SK-N-SH (cell line): ENCODE results near the gene SLC25A24.

Experiments used
- CHD2 ChIP-seq: fragments of 150-350 bp; IDR thresholded peaks from 2 replicates; pipeline ENCODE4 v1.6.1; 2018; ENCODE audit warnings: low read length; ENCODE audit not compliant: partially characterized antibody
- EP300 ChIP-seq, 2 experiments: IDR thresholded peaks; 2 replicates each; pipeline versions ENCODE4 v1.4.0 to v1.6.1; 2012; ENCODE audit warnings: borderline replicate concordance in 1 of 2, low read depth in 1 of 2, low read length in 1 of 2
- GABPA ChIP-seq: IDR thresholded peaks from 2 replicates; pipeline ENCODE4 v1.4.0; 2012; ENCODE audit warnings: low read depth, mild to moderate bottlenecking
- MXI1 ChIP-seq: IDR thresholded peaks from 2 replicates; pipeline ENCODE4 v1.6.1; 2012; ENCODE audit warnings: mild to moderate bottlenecking, low read depth, low read length, improper control_type of control experiment
- NRF1 ChIP-seq: IDR thresholded peaks from 2 replicates; pipeline ENCODE4 v1.6.1; 2012; ENCODE audit warnings: low read depth, mild to moderate bottlenecking, low read length
- POLR2AphosphoS5 ChIP-seq: IDR thresholded peaks from 2 replicates; pipeline ENCODE4 v1.6.1; 2012; ENCODE audit warnings: low read depth, low read length
- RCOR1 ChIP-seq: fragments of 150-350 bp; IDR thresholded peaks from 2 replicates; pipeline ENCODE4 v1.6.1; 2017; ENCODE audit warnings: antibody characterized with exemption, low read length
- SIN3A ChIP-seq: IDR thresholded peaks from 2 replicates; pipeline ENCODE4 v1.6.1; 2012; ENCODE audit warnings: low read depth, mild to moderate bottlenecking, low read length, moderate library complexity, borderline replicate concordance
- SMC3 ChIP-seq: IDR thresholded peaks from 2 replicates; pipeline ENCODE4 v1.6.1; 2012; ENCODE audit warnings: low read depth, low read length, improper control_type of control experiment
- TCF12 ChIP-seq: IDR thresholded peaks from 2 replicates; pipeline ENCODE4 v1.4.0; 2012
- TEAD4 ChIP-seq: IDR thresholded peaks from 2 replicates; pipeline ENCODE4 v1.4.0; 2012; ENCODE audit warnings: mild to moderate bottlenecking, borderline replicate concordance; ENCODE audit not compliant: insufficient read depth
- TF ChIP-seq, protein P1 (sequence below): fragments of 200-600 bp; sonication (generic); IDR thresholded peaks from 2 replicates; pipeline ENCODE4 v1.6.1; 2017; ENCODE audit warnings: antibody characterized with exemption, mild to moderate bottlenecking, moderate library complexity
- TF ChIP-seq, protein P2 (sequence below): fragments of 150-350 bp; IDR thresholded peaks from 2 replicates; pipeline ENCODE4 v1.6.1; 2017; ENCODE audit warnings: antibody characterized with exemption, low read length, low read depth, borderline replicate concordance

DNA sequence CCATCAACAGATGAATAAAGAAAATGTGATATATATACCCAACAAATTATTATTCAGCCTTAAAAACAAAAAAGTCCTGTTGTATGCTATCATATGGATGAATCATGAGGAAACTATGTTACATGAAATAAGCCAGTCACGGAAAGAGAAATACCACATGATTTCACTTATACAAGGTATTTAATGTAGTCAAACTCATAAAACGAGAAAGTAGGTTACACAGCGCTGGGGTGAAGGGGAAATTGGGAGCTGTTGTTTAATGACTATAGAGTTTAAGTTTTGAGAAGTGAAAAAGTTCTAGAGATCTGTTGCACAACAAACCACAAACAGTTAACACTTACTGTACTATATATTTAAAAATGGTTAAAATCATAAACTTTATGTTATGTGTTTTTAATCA lies 58.5 kb downstream of the SLC25A24 start:
- TF ChIP-seq POLR2AphosphoS5 = no peak
- TF ChIP-seq TEAD4 = no peak
- TF ChIP-seq, protein P1, sequence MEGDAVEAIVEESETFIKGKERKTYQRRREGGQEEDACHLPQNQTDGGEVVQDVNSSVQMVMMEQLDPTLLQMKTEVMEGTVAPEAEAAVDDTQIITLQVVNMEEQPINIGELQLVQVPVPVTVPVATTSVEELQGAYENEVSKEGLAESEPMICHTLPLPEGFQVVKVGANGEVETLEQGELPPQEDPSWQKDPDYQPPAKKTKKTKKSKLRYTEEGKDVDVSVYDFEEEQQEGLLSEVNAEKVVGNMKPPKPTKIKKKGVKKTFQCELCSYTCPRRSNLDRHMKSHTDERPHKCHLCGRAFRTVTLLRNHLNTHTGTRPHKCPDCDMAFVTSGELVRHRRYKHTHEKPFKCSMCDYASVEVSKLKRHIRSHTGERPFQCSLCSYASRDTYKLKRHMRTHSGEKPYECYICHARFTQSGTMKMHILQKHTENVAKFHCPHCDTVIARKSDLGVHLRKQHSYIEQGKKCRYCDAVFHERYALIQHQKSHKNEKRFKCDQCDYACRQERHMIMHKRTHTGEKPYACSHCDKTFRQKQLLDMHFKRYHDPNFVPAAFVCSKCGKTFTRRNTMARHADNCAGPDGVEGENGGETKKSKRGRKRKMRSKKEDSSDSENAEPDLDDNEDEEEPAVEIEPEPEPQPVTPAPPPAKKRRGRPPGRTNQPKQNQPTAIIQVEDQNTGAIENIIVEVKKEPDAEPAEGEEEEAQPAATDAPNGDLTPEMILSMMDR = no peak
- TF ChIP-seq NRF1 = no peak
- no peak for TF ChIP-seq RCOR1
- no peak for TF ChIP-seq SMC3
- TF ChIP-seq CHD2 = no peak
- TF ChIP-seq, protein P2, sequence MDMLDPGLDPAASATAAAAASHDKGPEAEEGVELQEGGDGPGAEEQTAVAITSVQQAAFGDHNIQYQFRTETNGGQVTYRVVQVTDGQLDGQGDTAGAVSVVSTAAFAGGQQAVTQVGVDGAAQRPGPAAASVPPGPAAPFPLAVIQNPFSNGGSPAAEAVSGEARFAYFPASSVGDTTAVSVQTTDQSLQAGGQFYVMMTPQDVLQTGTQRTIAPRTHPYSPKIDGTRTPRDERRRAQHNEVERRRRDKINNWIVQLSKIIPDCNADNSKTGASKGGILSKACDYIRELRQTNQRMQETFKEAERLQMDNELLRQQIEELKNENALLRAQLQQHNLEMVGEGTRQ = no peak
- no peak for TF ChIP-seq TCF12
- no peak for TF ChIP-seq SIN3A
- no peak for TF ChIP-seq MXI1
- no peak for TF ChIP-seq GABPA
- no peak for TF ChIP-seq EP300 (IDR thresholded peaks at IDR 0.05; ENCODE audit: borderline replicate concordance in 1 of 2, low read depth in 1 of 2, low read length in 1 of 2)
